GM19372 (cell line): Measurements from ENCODE around the gene SCARF2.
"Not testable (repeated sequence)": the region's sequence is repeated elsewhere in the genome, so short reads cannot be mapped to it uniquely, and the experiment has no call there.

Experiments used
- ATAC-seq: cut with Tn5 transposase; IDR thresholded peaks from one replicate; pipeline ENCODE4 v1.9.1; 2021; ENCODE audit warnings: mild to moderate bottlenecking, low read depth, moderate library complexity; ENCODE audit not compliant: unreplicated experiment

The SCARF2 gene

DNA sequence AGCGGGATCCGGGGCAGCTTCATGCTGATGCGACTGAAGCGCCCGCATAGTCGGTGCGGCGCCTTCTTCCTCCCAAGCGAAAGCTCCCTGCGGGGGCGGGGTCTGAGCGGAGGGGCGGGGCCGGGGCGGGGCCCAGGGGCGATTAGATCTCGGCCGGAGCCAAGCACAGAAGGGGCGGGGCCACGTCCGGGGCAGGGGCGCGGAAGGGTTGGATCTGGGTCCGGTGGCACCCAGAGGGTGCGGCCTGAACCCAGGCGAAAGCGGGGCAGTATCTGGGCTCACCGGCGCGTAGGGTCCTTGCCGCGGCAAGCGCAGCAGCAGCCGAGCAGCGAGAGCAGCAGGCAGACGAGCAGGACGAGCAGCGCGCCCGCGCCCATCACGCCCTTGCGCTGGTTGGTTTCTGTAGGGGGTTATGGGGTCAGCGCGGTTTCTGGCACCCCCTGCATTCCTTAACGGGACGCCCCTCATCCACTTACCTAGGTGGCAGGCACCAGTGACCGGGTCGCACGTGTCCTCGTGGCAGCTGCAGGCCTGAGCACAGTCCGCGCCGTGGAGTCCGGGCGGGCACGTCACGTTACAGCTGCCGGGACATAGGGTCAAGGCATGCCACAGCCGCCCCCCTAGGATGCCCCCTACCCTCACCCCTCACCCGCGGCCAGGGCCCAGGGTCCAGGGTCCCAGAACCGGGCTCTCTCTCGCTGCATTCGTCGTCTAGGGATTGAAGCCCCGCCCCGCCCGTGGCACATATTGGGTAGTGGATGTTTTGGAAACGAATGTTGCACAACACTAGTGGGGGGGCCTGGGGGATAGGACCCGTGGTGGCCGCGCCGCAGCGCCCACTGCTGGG lies 8.1 kb downstream of the SCARF2 start:
- peak; percentile 54 for ATAC-seq

DNA sequence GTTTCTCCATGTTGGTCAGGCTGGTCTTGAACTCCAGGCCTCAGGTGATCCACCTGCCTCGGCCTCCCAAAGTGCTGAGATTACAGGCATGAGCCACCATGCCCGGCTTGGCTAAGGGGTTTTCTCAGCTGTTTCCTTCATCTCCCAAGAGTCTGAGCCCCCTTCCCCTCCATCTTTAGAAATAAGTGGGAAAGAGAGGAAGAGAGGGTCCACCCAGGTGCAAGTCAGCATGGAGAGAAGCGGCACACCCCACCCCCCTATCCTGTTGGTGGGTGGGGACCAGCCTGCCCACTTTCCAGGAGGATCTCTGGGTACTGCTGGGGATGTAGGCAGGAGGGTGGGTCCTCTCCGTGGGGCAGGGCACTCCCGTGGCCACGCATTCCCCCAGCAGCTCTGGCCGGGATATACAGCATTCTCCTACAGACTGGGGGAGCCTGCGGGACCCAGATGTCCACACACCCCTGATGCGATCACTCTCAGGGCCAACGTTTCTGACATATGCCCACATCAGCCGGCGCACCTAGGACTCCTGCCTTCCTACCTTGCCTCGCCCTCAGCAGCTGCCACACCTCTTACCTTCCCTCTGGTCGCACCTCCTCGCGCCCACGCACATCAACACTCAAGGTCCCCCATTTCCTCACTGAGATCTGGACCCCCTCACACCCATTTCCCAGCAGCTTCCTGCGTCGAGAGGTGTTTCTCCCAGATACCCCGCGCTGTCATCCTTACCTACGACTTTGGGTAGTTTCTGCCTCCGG lies 8.9 kb downstream of the SCARF2 start:
- ATAC-seq, result no peak

DNA sequence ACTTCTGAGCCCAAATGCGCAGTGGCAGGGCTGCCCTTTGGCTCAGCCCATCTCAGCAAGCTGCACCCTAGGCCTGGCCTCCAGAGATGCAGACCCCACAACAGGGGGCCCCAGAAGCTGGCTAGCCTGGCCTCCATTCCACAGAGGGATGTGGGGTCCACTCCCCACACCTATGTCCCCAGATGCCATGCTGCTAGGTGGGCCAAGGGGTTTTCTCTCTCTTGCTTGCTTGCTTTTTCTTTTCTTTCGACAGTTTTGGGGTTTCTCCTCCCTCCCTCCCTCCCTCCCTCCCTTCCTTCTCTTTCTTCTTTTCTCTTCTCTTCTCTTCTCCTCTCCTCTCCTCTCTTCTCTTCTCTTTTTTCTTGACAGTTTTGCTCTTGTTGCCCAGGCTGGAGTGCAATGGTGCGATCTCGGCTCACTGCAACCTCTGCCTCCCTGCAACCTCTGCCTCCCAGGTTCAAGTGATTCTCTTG lies 9.6 kb downstream of the SCARF2 start:
- no peak for ATAC-seq

DNA sequence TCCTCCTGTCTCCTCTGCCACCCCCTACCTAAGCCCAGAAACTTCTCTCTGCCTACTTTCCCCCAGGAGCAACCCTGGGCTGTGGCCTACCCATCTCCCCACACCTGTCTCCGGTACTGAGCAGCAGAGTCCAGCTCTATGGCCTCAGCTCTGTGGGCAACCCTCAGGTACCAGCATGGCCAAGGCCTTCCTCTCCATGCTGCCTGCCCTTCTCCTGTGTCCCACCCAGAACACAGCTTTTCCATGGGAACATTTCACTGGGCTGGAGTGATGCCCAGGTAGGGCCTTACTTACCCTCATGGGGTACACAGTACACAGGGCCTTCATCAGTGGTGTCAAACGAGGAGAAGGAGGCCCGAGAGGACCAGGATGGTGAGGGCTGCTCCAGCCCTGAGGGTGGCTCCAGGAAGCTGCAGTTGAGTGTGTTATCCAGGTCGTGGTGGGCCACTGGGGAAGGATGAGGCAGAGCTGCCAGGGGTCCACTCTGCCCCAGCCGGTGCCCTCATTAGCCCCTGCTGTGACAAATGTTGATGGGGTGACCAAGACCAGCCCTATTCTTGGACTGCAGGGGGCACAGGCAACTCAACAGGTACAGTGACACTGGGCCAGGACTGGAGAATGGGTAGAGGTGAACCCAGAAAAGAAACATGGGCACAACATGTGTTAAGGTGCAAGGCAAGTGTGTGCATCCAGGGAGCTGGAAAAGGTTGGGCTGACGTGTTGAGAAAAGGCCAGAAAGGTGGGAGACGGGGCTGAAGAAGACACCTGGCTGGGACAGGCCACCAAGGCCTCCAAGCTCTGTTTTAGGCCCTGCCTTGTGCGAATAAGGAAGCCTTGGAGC lies 10.3 kb downstream of the SCARF2 start:
- ATAC-seq, result no peak

DNA sequence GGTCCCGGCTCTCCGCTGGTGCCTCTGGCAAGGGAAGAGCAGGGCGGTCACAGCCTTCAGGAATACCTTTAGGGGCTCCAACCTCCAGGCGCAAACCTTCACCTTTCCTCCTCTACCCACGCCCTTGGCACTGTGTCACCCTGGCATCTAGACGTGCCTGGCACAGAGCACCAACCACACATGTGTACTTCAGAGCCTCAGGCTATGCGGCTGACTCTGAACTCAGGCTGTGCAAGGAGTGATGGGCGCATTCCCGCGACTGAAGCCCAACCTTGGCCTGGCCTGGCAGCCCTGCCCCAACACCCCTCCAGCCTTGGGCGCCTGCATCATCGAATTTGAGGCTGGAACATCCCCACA lies 11.4 kb downstream of the SCARF2 start:
- ATAC-seq, result no peak

DNA sequence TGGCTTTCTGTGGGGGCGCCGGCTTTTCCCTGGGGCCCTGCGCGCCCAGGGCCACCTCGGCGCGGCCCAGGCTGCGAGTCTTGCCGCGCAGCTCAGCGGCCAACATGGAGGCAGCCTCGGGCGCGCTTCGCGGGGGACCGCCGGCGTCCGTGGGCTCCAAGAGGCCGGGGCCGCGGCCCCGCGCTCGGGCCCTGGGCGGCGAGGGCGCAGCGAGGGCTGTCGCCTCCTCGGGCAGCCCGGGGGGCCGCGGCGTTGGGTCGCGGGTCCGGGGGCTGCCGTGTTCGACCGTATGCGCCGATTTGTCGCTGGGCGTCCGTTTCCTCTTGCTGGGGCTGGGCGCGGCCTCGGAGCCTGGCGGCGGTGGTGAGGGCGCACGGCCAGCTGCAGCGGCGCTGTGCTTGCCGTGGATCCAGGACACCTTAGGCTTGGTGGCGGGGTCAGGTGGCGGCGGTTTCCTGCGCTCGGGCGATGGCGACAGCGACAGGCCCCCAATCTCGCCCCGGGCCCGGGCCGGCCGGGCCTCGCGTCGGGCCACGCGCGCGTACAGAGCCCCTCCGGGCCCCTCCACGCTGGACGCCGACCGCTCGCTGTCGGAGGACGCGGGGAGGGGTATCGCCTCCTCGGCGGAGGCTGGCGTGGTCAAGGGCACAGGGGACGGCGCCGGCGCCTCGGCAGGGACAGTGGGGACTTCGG lies 11.9 kb downstream of the SCARF2 start:
- ATAC-seq, result no peak

DNA sequence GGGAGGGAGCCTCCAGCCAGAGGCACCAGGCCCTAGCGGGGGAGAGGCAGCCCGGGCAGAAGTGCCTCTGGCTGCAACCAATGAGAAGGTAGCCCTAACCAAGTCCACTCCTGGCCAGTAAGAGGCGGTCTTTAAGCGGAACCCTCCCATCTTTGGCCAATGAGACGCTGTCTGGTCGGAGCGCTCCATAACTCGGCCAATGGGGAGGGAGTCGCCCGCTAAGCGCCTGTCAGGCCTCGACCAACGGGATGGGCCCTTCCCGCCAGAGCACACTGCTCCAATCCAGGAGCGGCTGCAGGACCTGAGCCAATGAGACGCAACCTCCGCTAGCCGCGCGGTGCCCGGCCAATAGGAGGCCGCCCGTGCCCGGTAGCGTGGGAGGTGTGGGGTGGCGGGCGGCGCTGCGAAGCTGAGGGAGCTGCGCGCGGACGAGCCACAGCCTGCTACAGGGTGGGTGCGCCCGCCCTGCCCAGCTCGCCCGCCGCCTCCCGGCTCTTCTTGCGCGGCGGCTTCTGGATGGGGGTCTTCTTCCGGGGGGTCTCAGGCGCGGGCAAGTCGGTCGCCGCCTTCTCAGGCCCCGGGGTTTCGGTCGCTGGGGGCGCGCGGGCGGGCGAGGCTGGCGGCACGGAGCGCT lies 12.6 kb downstream of the SCARF2 start:
- no peak for ATAC-seq

DNA sequence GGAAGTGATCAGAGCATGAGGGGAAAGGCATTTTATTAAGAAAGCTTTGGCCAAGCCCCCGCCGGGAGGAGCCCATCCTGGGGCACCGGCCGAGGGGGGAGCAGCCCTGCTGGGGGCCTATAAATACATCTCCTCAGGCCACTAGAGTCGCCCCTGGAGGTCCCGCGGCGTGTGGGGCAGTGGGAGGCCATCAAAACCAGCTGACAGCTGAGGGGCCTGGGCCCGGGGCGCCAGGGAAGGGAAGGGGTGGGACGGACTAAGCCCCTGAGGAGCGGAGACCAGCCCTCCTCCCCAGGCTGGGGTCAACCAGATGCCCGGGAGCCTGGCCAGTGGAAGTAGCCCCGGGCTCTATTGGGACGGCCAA lies 13.1 kb downstream of the SCARF2 start:
- ATAC-seq, result no peak

DNA sequence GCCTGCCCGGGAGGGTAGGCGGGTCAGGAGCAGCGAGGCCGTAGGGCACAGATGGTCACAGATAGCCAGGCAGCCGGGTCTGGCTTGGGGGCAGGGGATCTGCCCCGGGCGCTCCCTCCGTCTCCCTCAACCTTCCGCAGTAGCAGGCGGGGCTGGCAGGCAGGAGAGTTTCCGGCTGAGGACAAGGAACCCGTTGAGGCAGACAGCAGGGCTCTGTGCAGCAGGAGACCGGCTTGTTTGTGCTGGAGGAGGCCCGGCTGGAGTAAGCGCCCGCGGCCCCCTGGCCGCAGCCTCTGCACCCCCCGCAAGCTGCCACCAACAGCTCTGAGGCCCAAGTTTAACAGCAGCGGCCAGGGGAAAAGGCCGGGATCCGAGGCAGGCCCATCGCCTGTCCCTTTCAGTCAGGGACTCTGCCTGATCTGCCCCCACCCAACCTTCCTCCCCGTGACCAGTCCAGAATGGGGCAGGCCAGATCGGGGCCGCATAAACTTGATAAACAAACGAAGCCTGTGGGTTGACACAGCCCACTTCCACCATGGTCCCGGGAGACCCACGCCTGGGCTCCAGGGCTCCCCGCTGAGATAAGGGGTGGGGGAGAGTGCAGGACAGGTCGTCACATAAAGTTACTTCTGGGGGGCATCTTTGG lies 13.6 kb downstream of the SCARF2 start:
- ATAC-seq, result no peak

DNA sequence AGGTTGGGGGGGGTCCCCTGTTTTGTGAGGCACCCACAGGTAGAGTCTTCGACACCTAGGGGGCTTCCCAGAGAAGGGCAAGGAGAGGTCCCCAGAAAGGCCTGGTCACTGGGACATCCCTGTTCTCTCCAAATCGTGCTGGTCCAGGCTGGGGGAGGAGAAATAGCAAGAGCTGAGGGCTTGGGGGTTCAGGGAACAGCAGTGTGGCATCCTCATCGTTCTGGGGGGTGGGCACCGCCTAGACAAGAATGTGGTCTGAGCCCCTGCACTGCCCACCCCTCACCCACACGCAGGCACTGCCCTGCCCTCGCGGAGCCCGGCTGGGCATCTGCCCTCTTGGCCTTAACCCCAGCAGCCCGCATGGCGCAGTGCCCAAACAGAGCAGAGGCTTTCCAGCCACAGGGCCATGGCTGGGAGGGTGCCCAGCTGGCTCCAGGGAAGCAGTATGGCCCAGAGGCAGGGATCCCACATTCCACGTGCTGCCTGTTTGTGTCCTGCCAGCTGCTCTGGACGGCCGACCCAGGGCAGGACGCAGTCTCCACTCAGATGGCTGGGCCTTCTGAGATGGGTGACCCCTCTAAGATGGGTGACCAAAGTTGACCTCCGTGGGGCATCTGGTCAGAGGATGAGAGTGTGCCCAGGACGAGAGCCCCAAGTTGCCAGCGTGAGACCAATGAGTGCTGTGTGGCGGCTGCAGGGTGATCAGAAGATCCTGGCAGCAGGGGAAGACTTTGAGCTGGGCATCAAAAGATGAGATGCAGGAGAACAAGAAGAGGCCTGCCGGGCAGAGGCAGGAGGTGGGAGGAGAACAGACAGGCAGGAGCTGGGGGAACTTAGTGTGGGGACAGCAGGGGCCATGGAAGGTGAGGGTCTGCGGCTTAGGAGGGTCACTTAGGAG lies 14.4 kb downstream of the SCARF2 start:
- no peak for ATAC-seq

DNA sequence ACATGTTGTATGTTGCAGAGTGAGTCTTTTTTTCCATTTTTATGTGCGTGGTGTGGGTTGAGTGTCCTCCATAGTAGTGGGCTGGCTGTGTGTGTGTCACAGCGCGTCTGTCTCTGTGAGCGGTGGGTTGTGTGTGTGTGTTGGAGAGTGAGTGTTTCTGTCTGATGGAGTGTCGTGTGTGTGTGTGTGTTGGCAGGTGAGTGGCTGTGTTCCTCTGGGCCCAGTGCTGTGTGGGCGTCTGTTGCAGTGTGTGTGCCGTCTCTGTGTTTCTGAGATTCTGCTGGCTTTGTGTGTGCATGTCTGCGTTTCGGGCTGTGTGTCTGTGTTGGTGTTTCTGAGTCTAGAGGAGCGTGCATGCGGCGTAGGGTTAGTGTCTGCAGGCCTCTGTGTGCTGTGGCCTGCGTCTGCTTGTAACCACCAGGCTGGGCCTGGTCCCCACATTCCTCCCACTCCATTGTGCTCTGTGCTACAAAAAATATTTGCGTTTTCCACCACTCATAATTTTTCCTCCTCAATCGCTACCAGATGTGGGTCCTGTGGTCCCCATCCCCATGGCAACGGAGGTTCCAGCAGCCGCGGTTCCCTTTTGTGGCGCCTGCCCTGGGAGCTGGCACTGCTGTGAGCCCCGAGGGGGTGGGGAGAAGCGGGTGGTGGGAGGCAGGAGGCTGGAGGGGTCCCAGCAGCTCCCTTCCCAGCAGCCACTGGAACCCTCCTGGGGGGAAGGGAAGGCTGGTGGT lies 15.2 kb downstream of the SCARF2 start:
- no peak for ATAC-seq

DNA sequence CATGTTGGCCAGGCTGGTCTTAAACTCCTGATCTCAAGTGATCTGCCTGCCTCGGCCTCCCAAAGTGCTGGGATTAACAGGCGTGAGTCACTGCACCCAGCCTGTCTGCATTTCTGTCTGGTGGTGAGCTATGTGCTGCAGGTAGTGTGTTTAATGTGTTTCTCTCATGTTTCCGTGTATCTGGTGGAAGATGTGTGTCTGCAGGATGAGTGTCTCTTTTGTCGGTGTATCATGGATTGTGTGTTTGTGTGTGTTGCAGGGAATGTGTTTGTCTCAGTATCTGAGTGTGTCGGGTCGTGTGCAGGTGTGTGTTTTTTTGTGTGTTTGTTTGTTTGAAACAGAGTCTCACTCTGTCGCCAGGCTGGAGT lies 16.1 kb downstream of the SCARF2 start:
- no peak for ATAC-seq

DNA sequence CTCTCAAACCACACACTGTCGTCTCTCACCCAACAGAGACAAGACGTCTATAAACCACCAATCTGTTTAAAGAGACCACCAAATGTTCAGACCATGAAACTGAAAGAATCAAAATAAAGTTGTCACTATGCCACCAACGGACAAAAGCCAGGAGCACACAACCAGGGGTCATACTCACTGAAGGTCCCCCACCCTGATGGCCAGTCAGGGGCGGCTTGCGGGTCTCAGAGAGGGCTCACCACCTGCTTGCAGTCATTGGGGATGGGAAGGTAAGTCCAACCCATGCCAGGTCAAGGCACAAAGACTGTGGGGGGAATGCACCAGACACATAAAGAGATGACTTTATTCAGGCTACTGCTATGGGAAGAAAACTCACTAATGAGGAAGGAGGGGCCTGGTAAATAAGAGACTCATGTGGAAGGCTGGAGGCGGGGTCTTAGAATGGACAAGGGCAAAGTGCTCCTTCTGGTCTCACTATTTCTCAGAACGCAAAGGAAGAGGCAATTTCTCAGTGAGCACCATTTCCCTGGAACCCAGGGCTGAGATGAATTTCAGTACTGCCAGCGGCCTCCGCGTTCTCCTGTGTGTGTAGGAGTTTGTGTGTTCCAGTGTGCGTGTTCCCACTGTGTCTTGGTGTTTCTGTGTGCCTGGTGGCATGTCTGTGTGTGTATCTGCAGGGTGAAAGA lies 17.3 kb downstream of the SCARF2 start:
- ATAC-seq, result no peak

DNA sequence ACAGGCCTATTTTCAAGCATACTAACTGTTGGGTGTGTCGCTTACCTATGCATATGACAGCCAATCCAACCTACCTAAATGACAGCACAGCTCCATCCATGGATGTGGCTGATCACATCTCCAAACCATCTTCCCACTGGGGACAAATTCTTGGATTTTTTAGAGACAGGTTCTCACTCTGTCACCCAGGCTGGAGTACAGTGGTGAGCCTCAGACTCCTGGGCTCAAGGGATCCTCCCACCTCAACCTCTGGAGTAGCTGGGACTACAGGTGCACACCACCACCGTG lies 18.0 kb downstream of the SCARF2 start:
- ATAC-seq, result no peak

DNA sequence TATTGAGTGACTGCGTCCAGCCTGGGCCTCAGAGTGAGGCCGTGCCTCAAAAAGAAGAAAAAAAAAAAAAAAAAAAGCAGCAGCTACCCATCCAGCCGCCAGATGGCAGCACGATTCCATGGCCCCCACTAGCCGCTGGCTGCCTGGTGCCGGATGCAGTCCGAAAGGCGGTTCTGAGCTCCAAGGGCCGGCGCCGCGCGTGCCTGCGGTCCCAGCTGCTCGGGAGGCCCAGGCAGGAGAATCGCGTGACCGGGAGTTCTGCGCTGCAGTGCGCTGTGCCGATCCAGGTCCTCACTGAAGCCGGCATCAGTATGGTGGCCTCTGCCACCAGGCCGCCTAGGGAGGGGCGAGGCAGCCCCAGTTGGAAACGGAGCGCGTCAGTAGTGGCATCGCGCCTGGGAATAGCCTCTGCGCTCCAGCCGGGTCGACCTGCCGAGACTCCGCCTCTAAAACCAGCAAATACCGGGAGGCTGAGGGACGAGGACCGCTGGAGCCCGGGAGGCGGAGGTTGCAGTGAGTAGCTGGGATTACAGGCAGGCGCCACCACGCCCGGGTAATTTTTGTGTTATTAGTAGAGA lies 19.3 kb downstream of the SCARF2 start:
- no peak for ATAC-seq

DNA sequence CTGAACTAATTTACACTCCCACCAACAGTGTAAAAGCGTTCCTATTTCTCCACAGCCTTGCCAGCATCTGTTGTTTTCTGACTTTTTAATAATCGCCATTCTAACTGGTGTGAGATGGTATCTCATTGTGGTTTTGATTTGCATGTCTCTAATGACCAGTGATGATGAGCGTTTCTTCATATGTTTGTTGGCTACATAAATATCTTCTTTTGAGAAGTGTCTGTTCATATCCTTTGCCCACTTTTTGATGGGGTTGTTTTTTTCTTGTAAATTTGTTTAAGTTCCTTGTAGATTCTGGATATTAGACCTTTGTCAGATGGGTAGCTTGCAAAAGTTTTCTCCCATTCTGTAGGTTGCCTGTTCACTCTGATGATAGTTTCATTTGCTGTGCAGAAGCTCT lies 21.9 kb downstream of the SCARF2 start:
- not testable (repeated sequence) for ATAC-seq

DNA sequence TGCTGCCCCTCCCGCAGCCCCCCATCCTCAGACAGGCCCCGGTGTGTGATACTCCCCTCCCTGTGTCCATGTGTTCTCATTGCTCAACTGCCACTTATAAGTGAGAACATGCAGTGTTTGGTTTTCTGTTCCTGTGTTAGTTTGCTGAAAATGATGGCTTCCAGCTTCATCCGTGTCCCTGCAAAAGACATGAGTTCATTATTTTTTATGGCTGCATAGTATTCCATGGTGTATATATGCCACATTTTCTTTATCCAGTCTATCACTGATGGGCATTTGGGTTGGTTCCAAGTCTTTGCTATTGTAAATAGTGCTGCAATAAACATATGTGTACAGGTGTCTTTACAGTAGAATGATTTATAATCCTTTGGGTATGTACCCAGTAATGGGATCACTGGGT lies 22.4 kb downstream of the SCARF2 start:
- ATAC-seq, result not testable (repeated sequence)
